Endothelial cell of umbilical vein (primary cell): ENCODE results near the gene MIA2. TPM values are rescaled to one million over a fixed set of nuclear protein-coding genes. Genes with fewer than 3 reads are reported as not detected.
"Not testable (repeated sequence)": the region's sequence is repeated elsewhere in the genome, so short reads cannot be mapped to it uniquely, and the experiment has no call there.

Source experiments
- BruUV-seq: library from RNA; stranded (reverse); fragments of 400-500 nt; replicated peaks from 2 replicates; lab custom pipeline; 2021; lab: Mats Ljungman, UMichigan
- CTCF ChIA-PET: fragments of 300-600, 350-600 bp; sonication (Branson Sonifier 250); formaldehyde crosslinking; loops from one replicate; lab custom pipeline; 2021; ENCODE audit warnings: antibody characterized with exemption, inconsistent platforms; lab: Charles Lee
- POLR2A ChIA-PET: fragments of 300-600, 350-600 bp; sonication (Branson Sonifier 250); formaldehyde crosslinking; loops from one replicate; lab custom pipeline; 2021; ENCODE audit warnings: antibody characterized with exemption, inconsistent platforms; lab: Charles Lee
- DNase-seq: peaks from one replicate; pipeline ENCODE4 v3.0.0-alpha.2; 2011; ENCODE audit warnings: low read depth, low spot score
- FAIRE-seq: peaks from 2 replicates; lab custom pipeline; 2011; peaks lifted over from hg19 to GRCh38; lab: Jason Lieb, UNC
- H2AFZ ChIP-seq: 2 replicates; pipeline ENCODE4 v1.6.0; 2012; ENCODE audit warnings: low read depth, low read length, control low read depth, inconsistent platforms
- H3K27ac ChIP-seq: 2 replicates; pipeline ENCODE4 v1.5.1; 2011; ENCODE audit warnings: low read depth, mild to moderate bottlenecking, control low read depth, low read length, moderate library complexity; ENCODE audit not compliant: insufficient read depth
- H3K27me3 ChIP-seq, 2 experiments: 2 replicates each; pipeline versions ENCODE4 v1.6.0 to v1.6.1; 2011; ENCODE audit warnings: low read length in 2 of 2, mixed read lengths in 1 of 2; ENCODE audit not compliant: control insufficient read depth in 2 of 2, insufficient read depth in 2 of 2
- H3K36me3 ChIP-seq, 2 experiments: 2 replicates in 1 of 2; 3 replicates in 1 of 2; pipeline ENCODE4 v1.5.1; 2011; ENCODE audit warnings: low read length in 2 of 2, mild to moderate bottlenecking in 1 of 2, moderate library complexity in 1 of 2; ENCODE audit not compliant: control insufficient read depth in 2 of 2, insufficient read depth in 2 of 2; ENCODE audit errors: extremely low read depth in 1 of 2
- H3K4me1 ChIP-seq: 3 replicates; pipeline ENCODE4 v1.5.1; 2011; ENCODE audit warnings: mild to moderate bottlenecking, low read length; ENCODE audit not compliant: control insufficient read depth, insufficient read depth; ENCODE audit errors: extremely low read depth
- H3K4me2 ChIP-seq: 2 replicates; pipeline ENCODE4 v1.6.1; 2011; ENCODE audit warnings: low read length, control low read depth, mixed read lengths; ENCODE audit not compliant: insufficient read depth
- H3K4me3 ChIP-seq, 3 experiments: fragments of 200-600 bp in 1 of 3; sonication (generic), shearing (Covaris generic) in 1 of 3; replicated peaks in 1 of 3; 2 replicates each; pipeline ENCODE4 v1.5.1; 2011 to 2016; ENCODE audit warnings: control low read depth in 3 of 3, low read length in 3 of 3, mild to moderate bottlenecking in 2 of 3, inconsistent platforms in 1 of 3, low read depth in 1 of 3, moderate library complexity in 1 of 3; ENCODE audit not compliant: insufficient read depth in 1 of 3
- H3K79me2 ChIP-seq: 2 replicates; pipeline ENCODE4 v1.6.0; 2012; ENCODE audit warnings: low read length, inconsistent platforms; ENCODE audit not compliant: control insufficient read depth, insufficient read depth
- H3K9ac ChIP-seq: replicated peaks from 2 replicates; pipeline ENCODE3; 2011; ENCODE audit warnings: low read length, control low read depth; ENCODE audit not compliant: insufficient read depth; ENCODE audit errors: extremely low read depth
- H3K9me1 ChIP-seq: replicated peaks from 3 replicates; pipeline ENCODE4 v1.6.0; 2011; ENCODE audit warnings: mild to moderate bottlenecking, low read length; ENCODE audit not compliant: control insufficient read depth, insufficient read depth; ENCODE audit errors: extremely low read depth
- H3K9me3 ChIP-seq: replicated peaks from 2 replicates; pipeline ENCODE4 v1.5.1; 2012; ENCODE audit warnings: low read length, inconsistent platforms; ENCODE audit not compliant: control insufficient read depth, insufficient read depth
- H4K20me1 ChIP-seq: replicated peaks from 2 replicates; pipeline ENCODE3; 2011; ENCODE audit warnings: mild to moderate bottlenecking, low read length; ENCODE audit not compliant: control insufficient read depth, insufficient read depth; ENCODE audit errors: extremely low read depth
- CTCF ChIP-seq, 2 donors: IDR thresholded peaks; 1 replicate in 1 of 2; 2 replicates in 1 of 2; pipeline ENCODE4 v1.5.1; 2011; ENCODE audit warnings: low read length in 2 of 2, mild to moderate bottlenecking in 2 of 2, moderate library complexity in 2 of 2, control low read depth in 1 of 2, inconsistent platforms in 1 of 2, low read depth in 1 of 2; ENCODE audit not compliant: insufficient read depth in 1 of 2; ENCODE audit errors: extremely low read depth in 1 of 2
- EZH2 ChIP-seq: IDR thresholded peaks from 2 replicates; pipeline ENCODE4 v1.6.1; 2012; ENCODE audit warnings: borderline replicate concordance, low read depth, mild to moderate bottlenecking, moderate library complexity, low read length, inconsistent platforms; ENCODE audit not compliant: severe bottlenecking
- FOS ChIP-seq: IDR thresholded peaks from 2 replicates; pipeline ENCODE4 v1.6.1; 2011; ENCODE audit warnings: mild to moderate bottlenecking, low read length, moderate library complexity, borderline replicate concordance; ENCODE audit not compliant: insufficient read depth
- GATA2 ChIP-seq: IDR thresholded peaks from 2 replicates; pipeline ENCODE4 v1.7.0; 2011; ENCODE audit warnings: low read depth, mild to moderate bottlenecking, moderate library complexity, mixed read lengths, low read length; ENCODE audit not compliant: insufficient read length, insufficient read depth
- JUN ChIP-seq: IDR thresholded peaks from 2 replicates; pipeline ENCODE4 v1.6.1; 2011; ENCODE audit warnings: borderline replicate concordance, low read depth; ENCODE audit not compliant: insufficient read length, insufficient read depth
- MAX ChIP-seq: IDR thresholded peaks from 2 replicates; pipeline ENCODE4 v1.6.1; 2011; ENCODE audit not compliant: insufficient read depth, insufficient read length
- MYC ChIP-seq: IDR thresholded peaks from one replicate; pipeline ENCODE4 v1.6.1; 2011; ENCODE audit warnings: mild to moderate bottlenecking, low read depth, low read length
- POLR2A ChIP-seq: IDR thresholded peaks from 2 replicates; pipeline ENCODE4 v1.6.1; 2012; ENCODE audit warnings: low read depth, mild to moderate bottlenecking, control low read depth, low read length
- POLR2AphosphoS5 ChIP-seq: IDR thresholded peaks from 2 replicates; pipeline ENCODE4 v1.6.1; 2012; ENCODE audit warnings: low read depth, mild to moderate bottlenecking, control low read depth, low read length, moderate library complexity; ENCODE audit not compliant: insufficient read depth
- dilution Hi-C: fragments of 300-500 bp; cut with MboI; formaldehyde crosslinking; loops from one replicate; pipeline ENCODE4 v1.15.0; 2019; ENCODE audit warnings: low sequenced_read_pairs; ENCODE audit not compliant: extremely low pct_ligation_motif_present
- intact Hi-C: fragments of 100-400 bp; cut with micrococcal nuclease; formaldehyde crosslinking; loops from one replicate; pipeline ENCODE4 v1.10.0; 2022
- polyA plus RNA-seq, 4 experiments: library from polyadenylated mRNA; depleted of rRNA in 3 of 4; stranded (reverse) in 3 of 4; unstranded in 1 of 4; fragments of >200 nt; gene quantifications; 2 replicates each; pipeline versions ENCODE4 v1.2.1 to v1.2.3, GENCODE V29; 2011 to 2012; ENCODE audit warnings: missing spikeins in 1 of 4
- total RNA-seq: library from RNA; stranded (reverse); gene quantifications from 2 replicates; pipeline ENCODE4 v1.2.3, GENCODE V29; 2021

MIA2 gene
- total and polyA plus RNA-seq, 2 donors (not counting 3 experiments of a cell fraction or from before 2014, with no cell fraction given), result 9.4 to 14.9 TPM

- H3K27me3 ChIP-seq, H3K4me3 ChIP-seq, H3K36me3 ChIP-seq, H3K4me2 ChIP-seq, H3K9ac ChIP-seq, intact Hi-C loops, H3K9me1 ChIP-seq, H4K20me1 ChIP-seq, dilution Hi-C loops, POLR2A ChIA-PET, FAIRE-seq, CTCF ChIA-PET, H2AFZ ChIP-seq, H3K27ac ChIP-seq, H3K9me3 ChIP-seq, BruUV-seq, DNase-seq, H3K79me2 ChIP-seq: not testable (repeated sequence)
- peaks cover 23% of the 10 kb centered on the region for H3K4me1 ChIP-seq
Measured at GRCh38 chr14:39220473-39220872, 13.2 kb upstream of the MIA2 start.

- TF ChIP-seq POLR2AphosphoS5, result no peak
- TF ChIP-seq MYC, result no peak
- no peak for TF ChIP-seq POLR2A
- TF ChIP-seq GATA2, result no peak
- TF ChIP-seq JUN, result no peak
- TF ChIP-seq CTCF (IDR thresholded peaks at IDR 0.05; ENCODE audit: extremely low read depth in 1 of 2, insufficient read depth in 1 of 2, low read depth in 1 of 2, low read length in 2 of 2), result no peak
- no peak for TF ChIP-seq MAX
- no peak for TF ChIP-seq EZH2
- TF ChIP-seq FOS, result no peak
- intact Hi-C loops (no loop called here), dilution Hi-C loops (no loop called here)
- Histone ChIP-seq H3K36me3 (no peaks in the 10 kb centered on the region), H3K79me2 (no peaks in the 10 kb centered on the region), H3K9me1 (no peaks in the 10 kb centered on the region), H3K4me2 (no peak overlapping the region), H3K9me3 (no peaks in the 10 kb centered on the region), H3K27me3 (no peaks in the 10 kb centered on the region), H2AFZ (no peak overlapping the region), H3K4me1 (no peaks in the 10 kb centered on the region), H3K4me3 (no peak overlapping the region), H3K9ac (no peak overlapping the region), H4K20me1 (no peaks in the 10 kb centered on the region), H3K27ac (no peak overlapping the region)
- CTCF ChIA-PET, result no interaction called here
- BruUV-seq, result no TSS peak
- POLR2A ChIA-PET, result no interaction called here
- no peak for DNase-seq
- peak; percentile 47 for FAIRE-seq
Measured at GRCh38 chr14:39228044-39228443, 5.7 kb upstream of the MIA2 start.
